Muscle of leg (tissue), 11 donors: ENCODE results near the gene MACROD1. TPM values are rescaled to one million over a fixed set of nuclear protein-coding genes. Genes with fewer than 3 reads are reported as not detected.

ENCODE experiments used
- DNase-seq: peaks from one replicate; pipeline ENCODE4 v3.0.0; 2013
- H3K27ac ChIP-seq: one replicate; pipeline ENCODE4 v1.5.1; 2013; ENCODE audit warnings: mild to moderate bottlenecking, low read length, control low read depth
- H3K27me3 ChIP-seq: one replicate; pipeline ENCODE4 v1.6.1; 2013; ENCODE audit warnings: low read length; ENCODE audit not compliant: control insufficient read depth, insufficient read depth
- H3K36me3 ChIP-seq: one replicate; pipeline ENCODE4 v1.6.1; 2013; ENCODE audit warnings: low read length; ENCODE audit not compliant: control insufficient read depth, insufficient read depth
- H3K4me1 ChIP-seq: one replicate; pipeline ENCODE4 v1.6.1; 2013; ENCODE audit warnings: low read length; ENCODE audit not compliant: control insufficient read depth, insufficient read depth
- H3K4me3 ChIP-seq: one replicate; pipeline ENCODE4 v1.5.1; 2013; ENCODE audit warnings: low read length, control low read depth
- H3K9me3 ChIP-seq: replicated peaks from 2 replicates; pipeline ENCODE4 v1.6.1; 2013; ENCODE audit warnings: low read depth, low read length; ENCODE audit not compliant: control insufficient read depth
- WGBS: methylation state at CpG from one replicate; pipeline ENCODE4 v1.1.5; 2013; ENCODE audit warnings: missing lambda C conversion rate; ENCODE audit not compliant: insufficient coverage; 5-methylcytosine and 5-hydroxymethylcytosine counted together
- polyA plus RNA-seq, 8 donors: library from polyadenylated mRNA; unstranded; fragments of 120-200 nt; gene quantifications; one replicate each; pipeline versions ENCODE4 v1.2.1 to v1.2.3, GENCODE V29; 2013; ENCODE audit warnings: inconsistent platforms in 1 of 8, low replicate concordance in 1 of 8; ENCODE audit not compliant: insufficient read length in 8 of 8, insufficient read depth in 1 of 8
- total RNA-seq: library from RNA; stranded (reverse); fragments of 120-200 nt; gene quantifications from one replicate; pipeline ENCODE4 v1.2.4, GENCODE V29; 2013

MACROD1 gene
- total and polyA plus RNA-seq, 9 donors = 46.1 to 107 (median 66.4) TPM

GRCh38 chr11:64102005-64102738 is 63.7 kb downstream of the MACROD1 start:
- no peak overlapping the region for H3K4me3 ChIP-seq
- H3K27me3 ChIP-seq = peaks cover 5% of the 10 kb centered on the region
- H3K36me3 ChIP-seq = no peaks in the 10 kb centered on the region
- H3K9me3 ChIP-seq = no peaks in the 10 kb centered on the region
- WGBS = 50% methylated on average over 8 of the region's 15 CpGs
- peaks cover 61% of the 10 kb centered on the region for H3K4me1 ChIP-seq
- DNase-seq = peak; percentile 64
- peak overlapping the region; percentile 60 for H3K27ac ChIP-seq

DNA sequence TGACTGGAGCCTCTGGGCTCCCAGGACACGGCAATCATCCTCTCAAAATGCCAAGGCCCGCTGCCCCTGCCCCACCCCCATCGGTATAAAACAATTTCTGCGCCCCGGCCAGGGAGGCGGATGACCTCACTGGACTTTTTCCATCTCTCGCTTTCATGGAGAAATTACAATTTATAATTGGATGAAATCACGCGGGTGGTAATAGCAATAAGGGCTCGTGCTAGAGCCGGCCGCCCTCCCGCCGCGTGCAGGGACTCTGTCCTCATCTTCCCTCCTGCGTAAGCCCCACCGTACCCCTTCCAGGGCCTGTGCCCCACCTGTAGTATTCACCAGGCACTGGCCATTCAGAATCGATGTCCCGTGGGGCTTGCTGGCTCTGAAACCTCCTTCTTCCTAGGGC is 64.5 kb downstream of the MACROD1 start:
- Histone ChIP-seq H3K27me3 (peaks cover 5% of the 10 kb centered on the region), H3K36me3 (no peaks in the 10 kb centered on the region), H3K4me1 (peaks cover 61% of the 10 kb centered on the region), H3K27ac (peak overlapping the region; percentile 60), H3K9me3 (no peaks in the 10 kb centered on the region), H3K4me3 (no peak overlapping the region)
- DNase-seq = peak; percentile 58
- WGBS = 10% methylated on average over 9 of the region's 19 CpGs

DNA sequence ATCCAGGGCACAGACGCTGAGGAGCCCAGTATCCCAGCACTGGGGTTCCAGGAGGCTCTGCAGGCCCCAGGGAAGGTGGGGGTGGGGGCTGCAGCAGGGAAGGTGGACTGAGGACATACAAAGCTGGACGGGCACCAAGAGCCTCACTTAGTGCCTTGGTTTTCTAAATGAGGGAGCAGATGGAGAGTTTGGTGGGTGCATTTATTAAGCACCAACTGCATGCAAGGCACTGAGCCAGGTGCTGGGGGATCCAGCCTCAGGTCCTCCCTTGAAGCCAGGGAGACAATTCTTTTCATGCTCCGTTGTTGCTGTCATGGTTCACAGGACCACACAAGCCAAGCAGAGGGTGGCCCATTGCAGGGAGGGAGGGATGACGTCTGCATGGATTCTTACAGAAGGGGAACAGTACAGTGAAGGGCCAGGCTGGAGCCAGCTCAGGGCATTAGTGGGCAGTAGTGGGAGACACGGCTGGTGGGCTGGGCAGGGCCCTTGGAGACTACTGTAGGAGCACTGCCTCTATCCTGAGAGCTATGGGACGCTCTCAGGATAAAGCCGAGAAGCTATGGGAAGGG is 65.0 kb downstream of the MACROD1 start:
- no peak for DNase-seq
- peaks cover 61% of the 10 kb centered on the region for H3K4me1 ChIP-seq
- no peak overlapping the region for H3K4me3 ChIP-seq
- WGBS = 54% methylated on average over 7 of the region's 7 CpGs
- H3K27ac ChIP-seq = no peak overlapping the region
- H3K27me3 ChIP-seq = peaks cover 5% of the 10 kb centered on the region
- no peaks in the 10 kb centered on the region for H3K9me3 ChIP-seq
- H3K36me3 ChIP-seq = no peaks in the 10 kb centered on the region

DNA sequence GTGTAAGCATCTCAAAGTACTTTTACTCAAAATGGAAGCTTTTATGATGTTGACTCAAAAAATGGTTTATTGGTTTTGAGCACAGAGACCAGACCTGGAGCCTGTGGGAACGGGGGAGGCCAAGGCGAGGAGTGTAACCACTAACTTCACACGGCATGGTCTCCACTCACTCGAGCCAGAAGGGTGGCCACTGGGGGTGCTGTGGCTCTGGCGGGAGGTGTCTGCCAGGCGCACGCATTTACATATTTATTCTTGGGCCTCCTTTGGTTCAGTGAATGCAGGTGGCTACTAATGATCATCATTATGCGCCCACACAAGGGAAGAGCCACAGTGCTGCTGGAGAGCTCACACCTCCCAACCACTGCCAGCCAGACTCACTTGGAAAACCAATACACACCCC is 65.6 kb downstream of the MACROD1 start:
- Histone ChIP-seq H3K4me3 (no peak overlapping the region), H3K27me3 (peaks cover 5% of the 10 kb centered on the region), H3K27ac (no peak overlapping the region), H3K36me3 (no peaks in the 10 kb centered on the region), H3K9me3 (no peaks in the 10 kb centered on the region), H3K4me1 (peaks cover 62% of the 10 kb centered on the region)
- DNase-seq = no peak
- WGBS = 83% methylated on average over 2 of the region's 8 CpGs

DNA sequence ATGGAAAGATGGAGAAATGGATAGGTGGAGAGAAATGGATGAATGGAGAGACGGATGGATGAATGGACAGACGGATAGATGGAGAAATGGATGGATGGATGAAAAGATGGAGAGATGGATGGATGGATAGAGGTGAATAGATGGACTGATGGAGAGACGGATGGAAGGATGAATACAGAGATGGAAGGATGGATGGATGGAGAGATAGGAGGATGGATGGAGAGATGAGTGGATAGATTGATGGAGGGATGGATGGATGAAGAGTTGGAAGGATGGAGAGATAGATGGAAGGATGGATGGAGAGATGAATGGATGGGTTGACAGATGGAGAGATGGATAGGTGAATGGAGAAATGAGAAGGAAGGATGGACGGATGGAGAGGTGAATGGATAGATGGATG is 66.5 kb downstream of the MACROD1 start:
- no peak overlapping the region for H3K27ac ChIP-seq
- H3K36me3 ChIP-seq = no peaks in the 10 kb centered on the region
- peaks cover 62% of the 10 kb centered on the region for H3K4me1 ChIP-seq
- H3K27me3 ChIP-seq = peaks cover 5% of the 10 kb centered on the region
- no peaks in the 10 kb centered on the region for H3K9me3 ChIP-seq
- WGBS = 80% methylated on average over 4 of the region's 4 CpGs
- no peak for DNase-seq
- no peak overlapping the region for H3K4me3 ChIP-seq

DNA sequence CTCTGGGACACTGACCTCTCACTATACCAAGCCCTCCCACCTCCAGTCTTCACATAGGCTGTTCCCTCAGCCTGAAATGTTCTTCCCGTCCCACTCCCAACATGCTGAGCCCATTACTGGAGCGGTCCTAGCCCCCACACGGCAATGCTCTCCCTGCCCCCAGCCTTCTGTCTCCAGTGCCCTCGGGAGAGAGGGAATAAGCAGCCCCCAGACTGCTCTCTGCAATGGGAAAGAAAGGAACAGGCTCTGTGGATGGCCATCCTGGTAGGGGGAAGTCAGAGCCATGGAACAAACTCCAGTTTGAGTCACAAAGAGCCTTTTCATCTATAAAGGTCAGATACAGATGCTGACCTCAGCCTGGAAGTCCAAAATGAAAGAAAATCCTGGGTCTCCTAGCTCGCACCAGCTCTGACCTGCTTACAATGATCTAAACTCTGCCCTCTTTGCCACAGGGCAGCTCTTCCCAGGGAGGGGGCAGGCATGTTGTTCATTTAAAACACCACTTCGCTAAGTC is 67.5 kb downstream of the MACROD1 start:
- Histone ChIP-seq H3K9me3 (no peaks in the 10 kb centered on the region), H3K4me3 (no peak overlapping the region), H3K27ac (no peak overlapping the region), H3K4me1 (peaks cover 62% of the 10 kb centered on the region), H3K36me3 (no peaks in the 10 kb centered on the region), H3K27me3 (peaks cover 5% of the 10 kb centered on the region)
- DNase-seq = no peak
- 89% methylated on average over 1 of the region's 6 CpGs for WGBS

DNA sequence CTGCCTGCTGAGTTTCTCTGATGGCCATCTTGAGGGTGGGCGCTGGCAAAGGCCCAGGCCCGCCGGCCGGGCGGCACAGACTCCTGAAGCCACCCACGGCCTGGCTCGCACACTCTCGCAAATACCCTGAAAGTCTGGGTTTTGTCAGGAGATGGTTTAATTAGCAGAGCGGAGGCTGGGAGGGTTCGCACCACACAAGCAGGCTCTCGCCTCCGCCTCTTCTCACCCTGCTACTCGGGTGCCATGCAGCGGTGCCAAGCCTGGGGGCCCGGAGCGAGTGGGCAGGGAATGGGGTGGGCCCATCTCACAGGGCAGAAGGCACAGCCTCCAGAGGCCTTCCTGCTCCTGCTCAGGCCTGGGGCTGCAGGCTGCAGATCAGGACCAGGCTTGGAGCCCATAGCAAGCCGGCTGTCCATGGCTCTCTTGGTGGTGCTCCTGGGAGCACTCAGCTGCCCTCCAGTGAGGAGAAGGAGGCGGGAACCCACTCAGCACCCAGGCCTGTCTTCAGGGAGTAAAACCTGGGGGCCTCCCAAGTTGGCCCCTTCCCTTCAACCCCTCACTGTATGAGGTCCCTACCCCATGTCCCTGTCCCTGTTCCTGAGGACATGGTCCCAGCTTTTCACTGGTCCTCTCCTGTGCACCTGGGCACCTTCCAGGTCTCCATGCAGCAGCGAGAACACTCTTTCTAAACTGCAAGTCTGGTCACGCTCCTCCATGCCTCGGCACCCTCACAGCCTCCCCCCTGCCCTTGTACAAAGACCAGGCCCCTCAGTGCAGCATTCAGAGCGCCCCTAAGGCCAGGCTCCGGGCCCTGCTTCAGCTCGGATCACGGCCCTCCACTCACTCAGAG is 68.2 kb downstream of the MACROD1 start:
- H3K27ac ChIP-seq = no peak overlapping the region

GRCh38 chr11:64096835-64097234 is 69.1 kb downstream of the MACROD1 start:
- no peak overlapping the region for H3K4me3 ChIP-seq
- H3K36me3 ChIP-seq = no peaks in the 10 kb centered on the region
- H3K27ac ChIP-seq = no peak overlapping the region
- H3K9me3 ChIP-seq = no peaks in the 10 kb centered on the region
- H3K4me1 ChIP-seq = peaks cover 57% of the 10 kb centered on the region
- peaks cover 7% of the 10 kb centered on the region for H3K27me3 ChIP-seq
- no peak for DNase-seq
- WGBS = 76% methylated on average over 13 of the region's 13 CpGs

More for the DNA sequence above, 68.2 kb downstream of the MACROD1 start:
- peaks cover 58% of the 10 kb centered on the region for H3K4me1 ChIP-seq
- peaks cover 5% of the 10 kb centered on the region for H3K27me3 ChIP-seq
- no peak for DNase-seq
- H3K36me3 ChIP-seq = no peaks in the 10 kb centered on the region
- no peak overlapping the region for H3K4me3 ChIP-seq
- no peaks in the 10 kb centered on the region for H3K9me3 ChIP-seq
- WGBS = 83% methylated on average over 20 of the region's 25 CpGs

DNA sequence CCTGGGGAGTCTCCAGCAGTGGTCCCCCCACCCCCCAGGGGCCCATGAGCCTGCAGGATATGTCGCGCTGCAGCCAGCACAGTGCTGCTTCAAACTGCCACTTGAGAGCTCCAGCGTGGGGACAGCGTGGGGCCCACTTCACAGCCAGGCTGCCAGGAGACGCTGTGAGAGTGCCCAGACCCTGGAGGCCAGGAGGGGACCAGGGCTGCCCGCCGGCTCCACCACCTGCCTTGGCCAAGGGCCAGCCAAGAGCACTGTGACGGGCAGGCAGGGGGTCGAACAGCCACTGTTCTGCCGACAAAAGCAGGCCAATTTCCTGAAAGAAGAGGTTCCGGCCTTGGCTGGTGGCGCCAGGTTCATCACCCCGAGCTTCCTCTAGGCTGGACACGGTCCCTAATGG is 70.0 kb downstream of the MACROD1 start:
- H3K36me3 ChIP-seq = no peaks in the 10 kb centered on the region
- H3K4me1 ChIP-seq = peaks cover 57% of the 10 kb centered on the region
- no peak for DNase-seq
- no peak overlapping the region for H3K27ac ChIP-seq
- no peaks in the 10 kb centered on the region for H3K9me3 ChIP-seq
- H3K27me3 ChIP-seq = peaks cover 4% of the 10 kb centered on the region
- 55% methylated on average over 14 of the region's 14 CpGs for WGBS
- H3K4me3 ChIP-seq = no peak overlapping the region

DNA sequence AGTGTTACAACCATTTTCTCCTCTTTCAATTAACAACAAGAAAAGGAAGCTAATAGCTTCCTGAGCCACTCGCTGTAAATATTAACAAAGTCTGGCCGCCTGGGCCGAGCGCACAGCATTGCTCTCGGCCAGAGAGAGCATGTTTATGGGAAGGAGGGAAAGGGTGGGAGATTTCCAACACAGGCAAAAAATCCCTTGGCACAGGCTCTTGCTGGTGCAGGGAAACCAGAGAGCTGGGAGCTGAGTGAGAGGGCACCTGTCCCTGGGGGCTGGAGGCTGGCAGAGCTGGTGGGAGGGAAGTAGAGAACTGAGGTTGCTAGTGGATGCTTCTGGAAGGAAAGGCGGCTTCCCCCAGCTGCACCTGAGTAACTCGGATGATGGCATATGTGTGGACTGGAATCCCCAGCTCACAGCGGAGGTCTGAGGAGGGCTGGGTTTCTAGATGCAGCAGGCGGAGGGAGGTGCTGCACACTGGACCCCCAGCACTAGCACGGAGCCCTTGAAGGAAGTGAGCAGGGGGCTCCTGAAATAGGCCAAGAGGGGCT is 70.6 kb downstream of the MACROD1 start:
- WGBS = 43% methylated on average over 9 of the region's 10 CpGs
- Histone ChIP-seq H3K36me3 (no peaks in the 10 kb centered on the region), H3K4me1 (peaks cover 56% of the 10 kb centered on the region), H3K4me3 (no peak overlapping the region), H3K27me3 (peaks cover 4% of the 10 kb centered on the region), H3K27ac (peak overlapping the region; percentile 20), H3K9me3 (no peaks in the 10 kb centered on the region)
- DNase-seq = no peak
